HUES6 (cell line): ENCODE results near the gene WDR91.

Experiments
- H3K27ac ChIP-seq: 2 replicates; pipeline ENCODE4 v1.7.0; 2013; ENCODE audit warnings: low read depth, mild to moderate bottlenecking, low read length, inconsistent platforms
- H3K27me3 ChIP-seq: 2 replicates; pipeline ENCODE4 v1.6.1; 2013; ENCODE audit warnings: low read length; ENCODE audit not compliant: control insufficient read depth, insufficient read depth
- H3K36me3 ChIP-seq: 2 replicates; pipeline ENCODE4 v1.6.1; 2013; ENCODE audit warnings: low read length; ENCODE audit not compliant: control insufficient read depth, insufficient read depth
- H3K4me1 ChIP-seq: 2 replicates; pipeline ENCODE4 v1.6.1; 2013; ENCODE audit warnings: low read length; ENCODE audit not compliant: control insufficient read depth, insufficient read depth
- H3K4me3 ChIP-seq: 2 replicates; pipeline ENCODE4 v1.5.1; 2013; ENCODE audit warnings: low read depth, low read length
- H3K9ac ChIP-seq: one replicate; pipeline ENCODE4 v1.6.1; 2013; ENCODE audit warnings: mild to moderate bottlenecking, low read length
- H3K9me3 ChIP-seq: 2 replicates; pipeline ENCODE4 v1.6.1; 2013; ENCODE audit warnings: low read depth, low read length; ENCODE audit not compliant: control insufficient read depth, insufficient read depth

Gene WDR91

GRCh38 chr7:135160098-135160857, 51.0 kb downstream of the WDR91 start:
- H3K9ac ChIP-seq = no peak overlapping the region
- H3K4me1 ChIP-seq = peaks cover 18% of the 10 kb centered on the region
- peak overlapping the region; percentile 39 for H3K27ac ChIP-seq
- peaks cover 46% of the 10 kb centered on the region for H3K36me3 ChIP-seq
- no peak overlapping the region for H3K4me3 ChIP-seq
- no peaks in the 10 kb centered on the region for H3K27me3 ChIP-seq
- H3K9me3 ChIP-seq = peaks cover 58% of the 10 kb centered on the region

- H3K36me3 ChIP-seq = peaks cover 39% of the 10 kb centered on the region; the same call in 1 of the 2 replicates
- 0 out of 2 replicates have a peak overlapping the region, but pooled peaks have one; percentile 39 for H3K27ac ChIP-seq
- H3K9ac ChIP-seq = no peak overlapping the region
Observed at GRCh38 chr7:135159359-135160085, 51.8 kb downstream of the WDR91 start.

GRCh38 chr7:135158874-135159273, 52.5 kb downstream of the WDR91 start:
- Histone ChIP-seq H3K9me3 (peaks cover 59% of the 10 kb centered on the region), H3K4me3 (no peak overlapping the region), H3K27ac (no peak overlapping the region)

More at GRCh38 chr7:135159359-135160085, 51.8 kb downstream of the WDR91 start:
- no peaks in the 10 kb centered on the region for H3K27me3 ChIP-seq
- no peak overlapping the region for H3K4me3 ChIP-seq
- H3K4me1 ChIP-seq = peaks cover 18% of the 10 kb centered on the region
- peaks cover 59% of the 10 kb centered on the region for H3K9me3 ChIP-seq

GRCh38 chr7:135158141-135158655, 53.1 kb downstream of the WDR91 start:
- Histone ChIP-seq H3K4me3 (no peak overlapping the region), H3K36me3 (peaks cover 29% of the 10 kb centered on the region; the same call in 1 of the 2 replicates), H3K27ac (no peak overlapping the region), H3K9ac (no peak overlapping the region), H3K4me1 (peaks cover 18% of the 10 kb centered on the region), H3K27me3 (no peaks in the 10 kb centered on the region), H3K9me3 (peaks cover 59% of the 10 kb centered on the region)

More at GRCh38 chr7:135158874-135159273, 52.5 kb downstream of the WDR91 start:
- H3K4me1 ChIP-seq = peaks cover 18% of the 10 kb centered on the region
- no peaks in the 10 kb centered on the region for H3K27me3 ChIP-seq
- H3K36me3 ChIP-seq = peaks cover 33% of the 10 kb centered on the region; the same call in 1 of the 2 replicates
- no peak overlapping the region for H3K9ac ChIP-seq

- peaks cover 18% of the 10 kb centered on the region for H3K4me1 ChIP-seq
- no peak overlapping the region for H3K4me3 ChIP-seq
- no peaks in the 10 kb centered on the region for H3K27me3 ChIP-seq
- H3K27ac ChIP-seq = no peak overlapping the region
- peaks cover 22% of the 10 kb centered on the region; the same call in 1 of the 2 replicates for H3K36me3 ChIP-seq
- no peak overlapping the region for H3K9ac ChIP-seq
- H3K9me3 ChIP-seq = peaks cover 41% of the 10 kb centered on the region
Observed at GRCh38 chr7:135156290-135156689, 55.0 kb downstream of the WDR91 start.

GRCh38 chr7:135154734-135155133, 56.6 kb downstream of the WDR91 start:
- 0 out of 2 replicates have a peak, but pooled peaks cover 5% of the 10 kb centered on the region for H3K4me1 ChIP-seq

GRCh38 chr7:135152442-135152841, 58.9 kb downstream of the WDR91 start:
- no peak overlapping the region for H3K9ac ChIP-seq
- no peaks in the 10 kb centered on the region for H3K4me1 ChIP-seq
- no peak overlapping the region for H3K27ac ChIP-seq
- no peak overlapping the region for H3K4me3 ChIP-seq
- peaks cover 21% of the 10 kb centered on the region for H3K9me3 ChIP-seq
- H3K27me3 ChIP-seq = no peaks in the 10 kb centered on the region
- peaks cover under 1% of the 10 kb centered on the region; the same call in 1 of the 2 replicates for H3K36me3 ChIP-seq

More at GRCh38 chr7:135154734-135155133, 56.6 kb downstream of the WDR91 start:
- Histone ChIP-seq H3K9me3 (peaks cover 35% of the 10 kb centered on the region), H3K9ac (no peak overlapping the region), H3K4me3 (no peak overlapping the region), H3K36me3 (peaks cover 14% of the 10 kb centered on the region; the same call in 1 of the 2 replicates), H3K27ac (no peak overlapping the region), H3K27me3 (no peaks in the 10 kb centered on the region)

- Histone ChIP-seq H3K36me3 (no peaks in the 10 kb centered on the region), H3K27me3 (no peaks in the 10 kb centered on the region), H3K9me3 (peaks cover 12% of the 10 kb centered on the region), H3K27ac (no peak overlapping the region), H3K4me3 (no peak overlapping the region), H3K4me1 (no peaks in the 10 kb centered on the region), H3K9ac (no peak overlapping the region)
Observed at GRCh38 chr7:135151533-135151932, 59.8 kb downstream of the WDR91 start.

GRCh38 chr7:135151132-135151531, 60.2 kb downstream of the WDR91 start:
- Histone ChIP-seq H3K9me3 (peaks cover 9% of the 10 kb centered on the region), H3K9ac (no peak overlapping the region), H3K4me3 (no peak overlapping the region), H3K4me1 (no peaks in the 10 kb centered on the region), H3K27me3 (no peaks in the 10 kb centered on the region), H3K36me3 (no peaks in the 10 kb centered on the region), H3K27ac (no peak overlapping the region)

GRCh38 chr7:135150072-135150782, 61.1 kb downstream of the WDR91 start:
- H3K27ac ChIP-seq = no peak overlapping the region
- H3K4me3 ChIP-seq = no peak overlapping the region
- no peaks in the 10 kb centered on the region for H3K27me3 ChIP-seq
- H3K9me3 ChIP-seq = no peaks in the 10 kb centered on the region
- H3K9ac ChIP-seq = no peak overlapping the region
- no peaks in the 10 kb centered on the region for H3K4me1 ChIP-seq
- no peaks in the 10 kb centered on the region for H3K36me3 ChIP-seq
